ENCODE measurements around the gene CERK. TPM values are rescaled to one million over a fixed set of nuclear protein-coding genes. Genes with fewer than 3 reads are reported as not detected.

Gene CERK
- total RNA-seq, 1 donor: 28.2 TPM

DNA sequence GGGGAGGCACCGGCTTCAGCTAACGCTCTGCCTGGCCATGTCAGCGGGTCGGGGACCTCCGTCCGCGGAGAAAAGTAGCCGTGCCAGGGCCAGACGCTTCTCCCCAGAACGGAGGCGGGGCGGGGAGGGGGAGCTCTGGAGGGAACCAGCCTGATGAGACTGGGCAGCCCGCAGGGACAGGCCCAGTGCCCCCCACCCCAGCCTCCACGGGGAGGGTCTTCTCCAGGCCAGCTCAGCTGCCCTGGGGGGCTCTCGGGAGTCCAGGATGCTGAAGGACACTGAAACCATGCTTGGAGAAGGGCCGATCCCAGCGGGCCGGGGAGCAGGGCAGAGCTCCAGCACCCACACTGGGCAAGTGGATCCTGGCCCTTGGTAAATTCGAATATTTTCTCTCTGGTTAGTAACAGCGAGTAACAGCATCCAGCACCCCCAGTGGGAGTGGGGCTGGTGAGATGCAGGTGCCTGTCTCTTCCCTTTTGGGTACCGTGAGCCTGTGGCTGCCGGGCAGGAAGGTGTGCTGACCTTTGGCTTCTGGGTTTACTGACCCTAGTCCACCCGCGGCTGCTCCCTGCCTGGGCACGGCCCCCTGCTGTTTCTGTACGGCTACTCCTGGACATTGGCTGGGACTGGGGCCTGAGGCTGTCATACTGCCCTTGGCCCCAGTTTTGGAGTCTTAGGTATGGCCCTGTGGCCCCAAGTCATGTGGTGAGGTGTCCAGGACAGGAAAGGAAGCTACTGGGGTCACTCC, 82.0 kb downstream of the CERK start:
- peaks cover 41% of the 10 kb centered on the region for H4K20me1 ChIP-seq (ENCODE audit: insufficient read depth, low read length)
- no peaks in the 10 kb centered on the region for H3K79me2 ChIP-seq (ENCODE audit: insufficient read depth, low read length)
- no peak overlapping the region for H2AFZ ChIP-seq (ENCODE audit: low read length)
- TF ChIP-seq, protein P1, sequence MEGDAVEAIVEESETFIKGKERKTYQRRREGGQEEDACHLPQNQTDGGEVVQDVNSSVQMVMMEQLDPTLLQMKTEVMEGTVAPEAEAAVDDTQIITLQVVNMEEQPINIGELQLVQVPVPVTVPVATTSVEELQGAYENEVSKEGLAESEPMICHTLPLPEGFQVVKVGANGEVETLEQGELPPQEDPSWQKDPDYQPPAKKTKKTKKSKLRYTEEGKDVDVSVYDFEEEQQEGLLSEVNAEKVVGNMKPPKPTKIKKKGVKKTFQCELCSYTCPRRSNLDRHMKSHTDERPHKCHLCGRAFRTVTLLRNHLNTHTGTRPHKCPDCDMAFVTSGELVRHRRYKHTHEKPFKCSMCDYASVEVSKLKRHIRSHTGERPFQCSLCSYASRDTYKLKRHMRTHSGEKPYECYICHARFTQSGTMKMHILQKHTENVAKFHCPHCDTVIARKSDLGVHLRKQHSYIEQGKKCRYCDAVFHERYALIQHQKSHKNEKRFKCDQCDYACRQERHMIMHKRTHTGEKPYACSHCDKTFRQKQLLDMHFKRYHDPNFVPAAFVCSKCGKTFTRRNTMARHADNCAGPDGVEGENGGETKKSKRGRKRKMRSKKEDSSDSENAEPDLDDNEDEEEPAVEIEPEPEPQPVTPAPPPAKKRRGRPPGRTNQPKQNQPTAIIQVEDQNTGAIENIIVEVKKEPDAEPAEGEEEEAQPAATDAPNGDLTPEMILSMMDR (IDR thresholded peaks at IDR 0.05; ENCODE audit: extremely low read depth, low read depth, low read length): no peak
- no peaks in the 10 kb centered on the region for H3K27me3 ChIP-seq (ENCODE audit: insufficient read depth, low read length)
- H3K36me3 ChIP-seq (ENCODE audit: insufficient read depth, low read length): no peaks in the 10 kb centered on the region
- DNase-seq (ENCODE audit: insufficient read length, low spot score, missing footprints): no peak
- H3K4me3 ChIP-seq (ENCODE audit: insufficient read depth, low read length): no peak overlapping the region
- peaks cover 9% of the 10 kb centered on the region for H3K4me1 ChIP-seq (ENCODE audit: insufficient read depth, low read length)
- H3K27ac ChIP-seq (ENCODE audit: low read depth, low read length): no peak overlapping the region
- H3K4me2 ChIP-seq (ENCODE audit: insufficient read depth, low read length): no peak overlapping the region
- H3K9me3 ChIP-seq (ENCODE audit: low read depth, low read length): no peaks in the 10 kb centered on the region

DNA sequence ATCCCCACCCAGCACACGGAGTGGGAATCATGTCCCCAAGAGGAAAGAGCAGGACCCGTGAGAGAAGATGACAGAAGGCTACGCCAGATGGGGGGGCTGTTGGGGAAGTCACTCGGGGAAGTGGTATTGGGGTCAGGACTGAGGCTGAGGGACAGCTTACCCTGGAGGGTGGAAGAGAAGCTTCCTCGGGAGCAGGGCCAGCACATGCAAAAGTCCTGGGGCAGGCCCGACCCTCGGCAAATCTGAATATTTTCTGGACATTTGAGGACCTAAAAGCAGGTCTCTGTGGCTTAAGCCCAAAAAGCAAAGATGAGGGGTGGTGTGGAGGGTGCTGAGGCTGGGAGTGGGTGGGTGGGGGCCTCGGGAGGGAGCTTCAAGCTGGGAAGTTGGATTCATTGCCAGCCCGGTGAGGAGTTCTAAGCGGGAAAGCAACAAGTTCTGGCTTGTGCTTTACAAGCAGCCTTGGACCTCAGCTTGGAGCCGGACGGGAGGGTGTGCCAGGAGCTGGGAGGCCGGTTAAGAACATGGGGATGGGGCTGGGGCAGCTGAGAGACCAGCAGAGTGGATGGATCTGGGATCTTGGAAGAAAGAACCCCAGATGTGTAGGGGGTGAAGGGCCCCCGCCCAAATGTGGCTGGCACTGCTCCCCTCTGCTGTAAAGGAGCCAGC, 83.0 kb downstream of the CERK start:
- H3K4me1 ChIP-seq (ENCODE audit: insufficient read depth, low read length): peaks cover 9% of the 10 kb centered on the region
- H3K27me3 ChIP-seq (ENCODE audit: insufficient read depth, low read length): no peaks in the 10 kb centered on the region
- TF ChIP-seq, protein P1 (IDR thresholded peaks at IDR 0.05; ENCODE audit: extremely low read depth, low read depth, low read length): no peak
- H3K79me2 ChIP-seq (ENCODE audit: insufficient read depth, low read length): no peaks in the 10 kb centered on the region
- H3K4me3 ChIP-seq (ENCODE audit: insufficient read depth, low read length): no peak overlapping the region
- no peak overlapping the region for H2AFZ ChIP-seq (ENCODE audit: low read length)
- H3K4me2 ChIP-seq (ENCODE audit: insufficient read depth, low read length): no peak overlapping the region
- no peaks in the 10 kb centered on the region for H3K36me3 ChIP-seq (ENCODE audit: insufficient read depth, low read length)
- H3K27ac ChIP-seq (ENCODE audit: low read depth, low read length): no peak overlapping the region
- no peaks in the 10 kb centered on the region for H3K9me3 ChIP-seq (ENCODE audit: low read depth, low read length)
- no peak for DNase-seq (ENCODE audit: insufficient read length, low spot score, missing footprints)
- peaks cover 45% of the 10 kb centered on the region for H4K20me1 ChIP-seq (ENCODE audit: insufficient read depth, low read length)

DNA sequence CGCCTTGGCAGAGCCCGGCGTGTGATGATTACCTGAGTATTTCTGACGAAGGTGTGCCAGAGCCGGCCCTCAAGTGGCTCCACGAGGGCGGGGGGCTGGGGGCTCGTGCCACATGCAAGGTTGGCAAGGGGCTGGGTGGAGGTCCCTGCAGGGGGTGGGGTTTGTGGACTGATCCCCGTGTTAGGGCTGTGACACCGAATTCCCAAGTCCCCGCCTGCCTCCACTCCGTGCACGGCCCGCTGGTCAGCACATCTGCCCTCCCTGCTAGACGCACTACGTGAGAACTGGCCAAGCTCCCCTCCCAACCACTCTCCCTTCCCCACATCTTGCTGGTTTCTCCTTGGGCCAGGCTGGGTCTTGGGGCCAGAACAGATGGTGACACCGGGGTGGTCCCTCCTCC, 83.6 kb downstream of the CERK start:
- H4K20me1 ChIP-seq (ENCODE audit: insufficient read depth, low read length): peaks cover 45% of the 10 kb centered on the region
- H3K4me1 ChIP-seq (ENCODE audit: insufficient read depth, low read length): peaks cover 9% of the 10 kb centered on the region
- no peak overlapping the region for H3K27ac ChIP-seq (ENCODE audit: low read depth, low read length)
- no peaks in the 10 kb centered on the region for H3K79me2 ChIP-seq (ENCODE audit: insufficient read depth, low read length)
- H3K4me2 ChIP-seq (ENCODE audit: insufficient read depth, low read length): no peak overlapping the region
- TF ChIP-seq, protein P1 (IDR thresholded peaks at IDR 0.05; ENCODE audit: extremely low read depth, low read depth, low read length): no peak
- no peak for DNase-seq (ENCODE audit: insufficient read length, low spot score, missing footprints)
- H3K27me3 ChIP-seq (ENCODE audit: insufficient read depth, low read length): no peaks in the 10 kb centered on the region
- H3K36me3 ChIP-seq (ENCODE audit: insufficient read depth, low read length): no peaks in the 10 kb centered on the region
- H3K9me3 ChIP-seq (ENCODE audit: low read depth, low read length): no peaks in the 10 kb centered on the region
- no peak overlapping the region for H3K4me3 ChIP-seq (ENCODE audit: insufficient read depth, low read length)
- H2AFZ ChIP-seq (ENCODE audit: low read length): no peak overlapping the region

DNA sequence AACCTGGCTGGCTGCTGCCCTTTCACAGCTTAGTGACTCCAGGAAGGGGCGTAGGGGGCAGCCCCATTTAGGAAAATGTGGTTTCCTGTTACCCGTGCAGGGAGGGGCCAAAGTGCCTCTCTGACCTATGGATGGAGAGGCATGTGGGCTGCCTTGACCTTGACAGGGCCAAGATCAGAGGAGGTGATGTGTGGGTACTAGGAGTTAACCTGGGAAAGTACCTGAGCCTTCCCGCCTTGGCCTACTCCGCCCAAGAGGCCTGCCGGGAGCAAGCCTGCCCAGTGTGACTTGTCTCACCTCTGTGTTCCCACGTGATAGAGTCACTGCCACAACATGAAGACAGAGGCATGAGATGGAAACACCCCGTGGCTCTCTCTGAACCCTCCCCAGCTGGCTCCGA, 84.5 kb downstream of the CERK start:
- H4K20me1 ChIP-seq (ENCODE audit: insufficient read depth, low read length): peaks cover 48% of the 10 kb centered on the region
- no peaks in the 10 kb centered on the region for H3K9me3 ChIP-seq (ENCODE audit: low read depth, low read length)
- H2AFZ ChIP-seq (ENCODE audit: low read length): no peak overlapping the region
- H3K27me3 ChIP-seq (ENCODE audit: insufficient read depth, low read length): no peaks in the 10 kb centered on the region
- no peak overlapping the region for H3K27ac ChIP-seq (ENCODE audit: low read depth, low read length)
- peaks cover 9% of the 10 kb centered on the region for H3K4me1 ChIP-seq (ENCODE audit: insufficient read depth, low read length)
- no peak overlapping the region for H3K4me3 ChIP-seq (ENCODE audit: insufficient read depth, low read length)
- TF ChIP-seq, protein P1 (IDR thresholded peaks at IDR 0.05; ENCODE audit: extremely low read depth, low read depth, low read length): no peak
- H3K36me3 ChIP-seq (ENCODE audit: insufficient read depth, low read length): no peaks in the 10 kb centered on the region
- H3K4me2 ChIP-seq (ENCODE audit: insufficient read depth, low read length): no peak overlapping the region
- no peaks in the 10 kb centered on the region for H3K79me2 ChIP-seq (ENCODE audit: insufficient read depth, low read length)
- DNase-seq (ENCODE audit: insufficient read length, low spot score, missing footprints): no peak
